T-helper 1 cell (primary cell): ENCODE measurements around the gene RHCG.

Experiments used
- DNase-seq, 5 donors: peaks; one replicate each; pipeline ENCODE4 v3.0.0-alpha.2; 2012 to 2020

The RHCG gene

GRCh38 chr15:89502867-89503595 lies 6.6 kb upstream of the RHCG start:
- no peak for DNase-seq

DNA sequence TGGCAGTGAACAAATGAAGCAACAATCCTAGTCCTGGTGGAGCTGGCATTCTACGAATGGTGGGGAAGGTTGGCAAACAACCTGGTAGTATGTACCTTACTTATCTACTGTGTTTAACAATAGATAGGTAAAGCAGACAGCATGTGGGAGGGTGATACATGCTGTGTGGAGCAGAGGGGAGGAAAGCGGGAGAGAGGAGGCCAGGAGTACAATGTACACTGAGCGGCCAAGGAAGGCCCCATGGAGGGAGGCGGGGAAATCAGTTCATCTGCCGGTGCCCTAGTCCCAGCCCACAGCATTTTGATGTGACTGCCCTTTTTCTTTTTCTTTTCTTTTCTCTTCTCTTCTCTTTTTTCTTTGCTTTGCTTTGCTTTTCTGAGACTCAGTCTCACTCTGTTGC lies 5.3 kb upstream of the RHCG start:
- no peak for DNase-seq

GRCh38 chr15:89500397-89501270 lies 4.3 kb upstream of the RHCG start:
- no peak for DNase-seq

DNA sequence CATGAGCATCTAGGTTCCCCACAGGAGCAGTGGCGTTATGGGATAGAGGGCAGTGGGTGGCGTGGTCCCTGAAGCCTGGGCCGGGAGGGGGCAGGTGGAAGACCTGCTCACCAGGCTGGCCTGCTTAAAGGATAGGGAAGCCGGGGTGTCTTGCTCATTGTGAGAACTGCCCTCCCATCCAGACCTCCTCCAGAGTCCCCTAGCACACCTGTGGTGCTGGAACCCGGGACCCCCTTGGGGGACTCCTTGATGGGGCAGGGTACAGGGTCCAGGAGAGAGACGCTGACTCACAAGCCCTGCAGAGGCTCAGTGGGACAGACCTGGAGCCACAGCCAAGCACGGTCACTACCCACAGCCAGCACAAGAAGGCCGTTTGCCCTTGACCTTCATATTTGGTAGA lies 2.8 kb upstream of the RHCG start:
- no peak for DNase-seq

DNA sequence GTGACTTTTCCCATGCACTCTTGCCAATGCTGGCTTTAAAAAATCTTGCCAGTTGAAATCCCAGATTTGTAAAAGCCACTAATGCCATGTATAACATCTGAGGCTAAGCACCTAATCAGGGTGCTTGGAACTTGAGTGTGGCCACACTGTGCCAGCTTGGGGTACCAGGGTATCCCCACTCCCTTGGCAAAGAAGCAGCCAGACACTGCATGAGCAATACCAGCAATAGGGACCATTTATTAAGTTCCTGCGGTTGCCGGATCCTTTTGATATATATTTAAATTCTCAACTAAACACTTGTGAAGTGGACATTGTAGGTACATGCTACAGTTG lies 2.2 kb upstream of the RHCG start:
- DNase-seq: no peak

DNA sequence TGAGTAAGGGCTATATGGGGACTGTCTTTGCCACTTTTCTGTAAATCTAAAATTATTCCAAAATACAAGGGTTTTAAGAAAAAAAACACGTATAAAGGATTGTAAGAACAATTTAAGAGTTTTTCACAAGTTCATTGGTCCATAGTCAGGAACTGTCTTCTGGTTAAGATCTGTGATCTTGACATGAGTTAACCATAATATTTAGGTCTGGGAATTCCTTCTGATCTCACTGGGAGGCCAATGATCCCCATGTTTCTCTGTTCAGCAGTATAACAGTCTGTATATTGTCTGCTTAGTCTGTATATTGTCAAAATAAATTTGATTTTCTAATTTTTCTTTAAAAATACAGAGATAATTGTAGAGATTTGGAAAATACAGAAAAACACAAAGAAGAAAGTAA lies 848 bp upstream of the RHCG start:
- no peak for DNase-seq

DNA sequence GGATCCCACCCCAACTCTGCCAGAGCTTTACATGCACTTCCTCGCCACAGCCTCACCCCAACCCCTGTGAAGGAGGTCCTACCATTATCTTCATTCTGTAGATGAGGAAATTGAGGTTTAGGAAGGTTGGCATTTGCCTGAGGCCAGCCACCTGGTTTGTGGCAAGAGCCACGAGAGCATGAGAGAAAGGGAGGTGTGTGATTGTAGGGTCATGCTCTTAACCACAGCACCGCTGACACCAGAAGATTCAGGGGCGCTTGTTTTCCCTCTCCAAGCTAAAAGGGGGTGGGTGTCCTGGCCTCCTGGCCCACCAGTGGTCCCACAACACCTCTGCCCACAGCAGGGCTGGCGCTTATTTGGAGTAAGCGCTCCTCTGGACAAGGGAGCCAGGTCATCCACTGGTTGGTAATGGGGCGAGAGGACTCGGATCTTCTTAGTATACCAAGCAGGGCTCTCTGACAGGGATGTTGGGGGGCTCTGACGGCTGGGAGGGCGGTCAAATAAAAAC lies 691 bp downstream of the RHCG start:
- DNase-seq: no peak

DNA sequence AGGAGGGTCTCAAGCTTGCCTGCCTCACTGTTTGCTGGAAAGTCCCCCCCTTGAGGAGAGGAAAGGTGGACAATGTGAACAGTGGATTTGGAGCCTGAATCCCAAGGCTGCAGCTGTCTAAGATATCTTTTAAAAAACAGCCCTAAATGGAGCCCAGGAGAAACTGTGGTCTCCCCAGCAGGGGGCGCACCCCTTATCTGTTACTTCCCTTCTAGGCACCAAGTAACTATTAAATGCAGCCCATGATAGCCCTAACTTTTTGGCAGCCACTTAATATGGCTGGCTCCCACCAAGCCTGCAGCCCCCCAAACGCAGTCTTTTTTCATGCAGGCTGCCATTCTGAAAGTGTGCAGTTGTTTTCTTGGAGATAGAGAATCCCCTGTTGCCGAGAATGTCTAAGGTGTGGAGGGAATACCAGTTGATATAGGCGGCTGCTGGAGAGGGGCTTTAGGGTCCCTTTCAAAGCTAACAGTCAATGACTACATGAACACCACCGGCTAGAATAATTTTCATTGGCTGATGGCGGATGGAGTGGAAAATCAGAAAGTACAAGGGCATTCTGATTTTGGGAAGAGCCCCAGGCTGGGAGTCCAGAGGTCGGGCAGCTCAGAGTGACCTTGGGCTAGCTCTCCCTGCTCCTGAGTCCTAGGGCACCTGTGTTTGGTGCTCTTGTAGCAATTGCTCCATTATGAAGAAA lies 1.3 kb downstream of the RHCG start:
- DNase-seq: peak in 1 of 5 donors; percentile 18

- DNase-seq: no peak
Observed at GRCh38 chr15:89494031-89494430, 2.4 kb downstream of the RHCG start.

GRCh38 chr15:89492934-89493631 lies 3.3 kb downstream of the RHCG start:
- DNase-seq: no peak

DNA sequence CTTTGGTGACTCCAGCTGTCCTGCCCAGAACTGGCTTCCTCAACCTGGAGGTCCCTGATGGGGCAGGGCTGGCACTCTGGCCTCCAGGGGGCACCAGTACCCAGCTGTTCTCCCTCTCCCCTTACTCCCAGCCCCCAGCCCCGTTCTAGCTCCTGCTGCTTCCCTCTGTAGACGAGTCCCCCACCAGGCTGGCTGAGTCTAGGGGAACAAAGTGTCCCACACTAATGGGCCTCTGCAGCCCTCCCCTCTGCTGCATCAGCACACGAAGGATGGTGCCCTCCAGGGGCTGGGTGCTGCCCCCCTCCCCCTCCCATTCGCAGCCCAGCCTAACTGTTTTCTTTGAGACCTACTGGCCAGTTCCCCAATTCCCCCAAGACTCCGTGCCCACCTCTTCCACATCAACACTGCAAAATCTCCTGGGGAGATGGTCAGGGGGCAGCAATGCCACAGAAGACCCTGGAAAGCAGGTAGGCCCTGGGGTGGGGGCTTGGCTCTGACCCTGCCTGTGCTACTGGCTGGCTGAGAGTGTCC lies 4.2 kb downstream of the RHCG start:
- DNase-seq: no peak

GRCh38 chr15:89490814-89491315 lies 5.5 kb downstream of the RHCG start:
- no peak for DNase-seq

- no peak for DNase-seq
Observed at GRCh38 chr15:89490081-89490813, 6.1 kb downstream of the RHCG start.

- DNase-seq: no peak
Observed at GRCh38 chr15:89489376-89489775, 7.0 kb downstream of the RHCG start.

- DNase-seq: no peak
Observed at GRCh38 chr15:89487791-89488190, 8.6 kb downstream of the RHCG start.

GRCh38 chr15:89486726-89487050 lies 9.7 kb downstream of the RHCG start:
- peak in 1 of 5 donors; percentile 16 for DNase-seq

DNA sequence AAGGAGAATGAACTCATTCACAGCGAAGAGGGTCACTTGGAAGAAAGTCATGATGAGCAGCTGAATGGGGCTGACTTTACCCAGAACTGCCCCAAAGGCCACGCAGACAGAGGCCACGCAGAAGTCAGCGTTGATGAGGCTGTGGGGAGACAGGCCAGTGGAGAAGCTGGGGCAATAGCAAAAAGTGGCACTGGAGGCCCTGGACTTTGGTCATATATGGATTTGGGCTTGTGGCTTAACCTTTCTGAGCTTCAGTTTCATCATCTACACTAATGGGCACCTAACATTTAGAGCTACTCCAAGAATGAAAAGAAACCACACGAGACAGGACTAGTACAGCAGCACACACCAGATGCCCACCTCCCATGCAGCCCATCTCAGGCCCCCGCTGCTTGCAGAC lies 13.3 kb downstream of the RHCG start:
- no peak for DNase-seq

DNA sequence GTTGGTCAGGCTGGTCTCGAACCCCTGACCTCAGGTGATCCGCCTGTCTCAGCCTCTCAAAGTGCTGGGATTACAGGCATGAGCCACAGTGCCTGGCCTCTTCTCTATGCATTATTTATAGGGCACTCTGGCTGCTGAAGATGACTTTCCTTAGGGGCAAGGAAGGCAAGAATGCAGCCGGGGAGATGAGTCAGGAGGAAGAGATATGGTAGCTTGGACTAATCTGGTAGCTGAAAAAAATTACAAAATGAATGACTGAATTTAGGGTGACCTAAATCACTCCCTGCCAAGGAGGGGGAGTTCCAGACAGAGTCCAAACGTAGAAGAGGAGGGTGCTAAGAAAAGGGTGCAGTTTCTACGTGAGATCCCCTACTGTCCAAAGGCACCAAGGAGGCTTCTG lies 14.2 kb downstream of the RHCG start:
- DNase-seq: no peak

GRCh38 chr15:89480505-89480904 lies 15.9 kb downstream of the RHCG start:
- DNase-seq: no peak

GRCh38 chr15:89479173-89479572 lies 17.2 kb downstream of the RHCG start:
- no peak for DNase-seq

GRCh38 chr15:89477411-89478242 lies 18.8 kb downstream of the RHCG start:
- DNase-seq: no peak
